Panc1 (cell line): ENCODE results near the gene SLC7A14. TPM values are rescaled to one million over a fixed set of nuclear protein-coding genes. Genes with fewer than 3 reads are reported as not detected.

Experiments used
- ATAC-seq: fragments of 200-7000 bp; cut with Tn5 transposase; 2 replicates; pipeline ENCODE4 v1.9.1; 2020; ENCODE audit warnings: mild to moderate bottlenecking, moderate library complexity
- BruUV-seq: library from RNA; stranded (reverse); fragments of 400-500 nt; replicated peaks from 2 replicates; lab custom pipeline; 2021; lab: Mats Ljungman, UMichigan
- CTCF ChIA-PET: fragments of 300-600 bp; sonication (Branson Sonifier 250); formaldehyde crosslinking; loops from one replicate; lab custom pipeline; 2022; ENCODE audit warnings: antibody characterized with exemption; lab: Charles Lee
- POLR2A ChIA-PET: fragments of 300-600 bp; sonication (Branson Sonifier 250); formaldehyde crosslinking; loops from one replicate; lab custom pipeline; 2022; ENCODE audit warnings: antibody characterized with exemption; lab: Charles Lee
- DNase-seq: peaks from one replicate; pipeline ENCODE4 v3.0.0-alpha.2; 2010; ENCODE audit warnings: low read depth, low spot score
- H3K27ac ChIP-seq: 2 replicates; pipeline ENCODE4 v1.5.1; 2011; ENCODE audit warnings: mild to moderate bottlenecking, low read length, inconsistent platforms
- H3K27me3 ChIP-seq: fragments of 200-500 bp; sonication (Bioruptor generic); 2 replicates; pipeline ENCODE4 v1.6.0; 2014; ENCODE audit warnings: low read length, inconsistent platforms; ENCODE audit not compliant: control insufficient read depth, insufficient read depth
- H3K36me3 ChIP-seq: fragments of 200-500 bp; sonication (Bioruptor generic); 2 replicates; pipeline ENCODE4 v1.5.1; 2014; ENCODE audit warnings: inconsistent platforms, mild to moderate bottlenecking, low read length, moderate library complexity; ENCODE audit not compliant: control insufficient read depth, insufficient read depth
- H3K4me1 ChIP-seq: 2 replicates; pipeline ENCODE4 v1.5.1; 2011; ENCODE audit warnings: inconsistent platforms, mild to moderate bottlenecking, low read length, moderate library complexity; ENCODE audit not compliant: control insufficient read depth, insufficient read depth
- H3K4me3 ChIP-seq, 2 experiments: 2 replicates each; pipeline ENCODE4 v1.5.1; 2011 to 2012; ENCODE audit warnings: low read depth in 2 of 2, low read length in 2 of 2, mild to moderate bottlenecking in 2 of 2, inconsistent platforms in 1 of 2, moderate library complexity in 1 of 2
- H3K9me3 ChIP-seq: fragments of 200-500 bp; sonication (Bioruptor generic); 2 replicates; pipeline ENCODE4 v1.5.1; 2014; ENCODE audit warnings: low read depth, mild to moderate bottlenecking, inconsistent platforms, low read length, moderate library complexity; ENCODE audit not compliant: control insufficient read depth, insufficient read depth
- CTCF ChIP-seq: fragments of 450-650 bp; IDR thresholded peaks from 2 replicates; pipeline ENCODE4 v1.5.1; 2017; ENCODE audit warnings: mild to moderate bottlenecking
- POLR2AphosphoS5 ChIP-seq: IDR thresholded peaks from 2 replicates; pipeline ENCODE4 v1.6.1; 2012; ENCODE audit warnings: mild to moderate bottlenecking, low read depth, low read length, moderate library complexity
- REST ChIP-seq, 2 experiments: IDR thresholded peaks; 2 replicates each; pipeline ENCODE4 v1.6.1; 2011 to 2012; ENCODE audit warnings: low read depth in 2 of 2, control low read depth in 1 of 2, low read length in 1 of 2, mild to moderate bottlenecking in 1 of 2, moderate library complexity in 1 of 2; ENCODE audit not compliant: insufficient read depth in 1 of 2
- SIN3A ChIP-seq: IDR thresholded peaks from 2 replicates; pipeline ENCODE4 v1.6.1; 2012; ENCODE audit warnings: low read depth, mild to moderate bottlenecking, low read length, moderate library complexity, borderline replicate concordance; ENCODE audit not compliant: insufficient read depth
- TCF7L2 ChIP-seq: IDR thresholded peaks from 2 replicates; pipeline ENCODE4 v1.6.1; 2011; ENCODE audit warnings: mild to moderate bottlenecking, low read depth, low read length, inconsistent platforms
- in situ Hi-C: cut with HindIII; loops from 2 replicates; pipeline ENCODE4 v1.10.0; 2016; ENCODE audit warnings: low sequenced_read_pairs, low pct_unique_long_range_greater_than_20kb
- intact Hi-C: fragments of 100-400 bp; cut with micrococcal nuclease; formaldehyde crosslinking; loops from one replicate; pipeline ENCODE4 v1.10.0; 2022; ENCODE audit not compliant: unreplicated experiment
- total RNA-seq: library from RNA; stranded (reverse); gene quantifications from one replicate; pipeline ENCODE4 v1.2.1, GENCODE V29; 2021; ENCODE audit not compliant: unreplicated experiment

The SLC7A14 gene
- total RNA-seq, 1 experiment from 2014 or later = not detected

- no TSS peak for BruUV-seq
- TF ChIP-seq CTCF (no peak), REST (IDR thresholded peaks at IDR 0.05; ENCODE audit: insufficient read depth in 1 of 2, low read depth in 2 of 2, low read length in 1 of 2) (no peak), TCF7L2 (no peak), POLR2AphosphoS5 (no peak), SIN3A (no peak)
- Histone ChIP-seq H3K27ac (no peak overlapping the region), H3K4me3 (no peak overlapping the region), H3K4me1 (no peaks in the 10 kb centered on the region), H3K9me3 (no peaks in the 10 kb centered on the region), H3K36me3 (no peaks in the 10 kb centered on the region), H3K27me3 (peaks cover 7% of the 10 kb centered on the region; the same call in 1 of the 2 replicates)
- CTCF ChIA-PET = no interaction called here
- no peak for ATAC-seq
- in situ Hi-C loops (no loop called here), intact Hi-C loops (no loop called here)
- POLR2A ChIA-PET = no interaction called here
- no peak for DNase-seq
Observed at GRCh38 chr3:170531054-170531453, 54.8 kb downstream of the SLC7A14 start.

DNA sequence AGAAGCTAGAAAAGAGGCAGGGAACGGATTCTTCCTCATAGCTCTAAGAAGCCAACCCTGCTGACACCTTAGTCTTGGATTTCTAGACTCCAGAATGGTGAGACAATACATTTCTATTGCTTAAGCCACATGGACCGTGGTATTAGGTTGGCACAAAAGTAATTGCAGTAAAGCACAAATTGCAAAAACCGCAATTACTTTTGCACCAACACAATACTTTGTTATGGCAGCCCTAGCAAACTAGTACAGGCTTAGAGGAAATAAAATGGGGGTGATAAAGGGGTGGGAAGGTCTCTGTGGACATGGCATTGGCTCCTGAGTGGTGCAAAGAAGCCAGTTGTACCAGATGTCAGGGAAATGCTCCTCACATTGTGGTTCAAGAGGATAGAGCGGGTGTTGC lies 56.0 kb downstream of the SLC7A14 start:
- DNase-seq = no peak
- ChIA-PET POLR2A (no interaction called here), CTCF (no interaction called here)
- TF ChIP-seq CTCF (no peak), POLR2AphosphoS5 (no peak), SIN3A (no peak), TCF7L2 (no peak)
- in situ Hi-C loops = no loop called here
- Histone ChIP-seq H3K9me3 (no peaks in the 10 kb centered on the region), H3K27ac (no peak overlapping the region), H3K4me3 (no peak overlapping the region), H3K36me3 (no peaks in the 10 kb centered on the region), H3K4me1 (no peaks in the 10 kb centered on the region), H3K27me3 (peaks cover 3% of the 10 kb centered on the region; the same call in 1 of the 2 replicates)
- intact Hi-C loops = no loop called here
- ATAC-seq = no peak
- BruUV-seq = no TSS peak

DNA sequence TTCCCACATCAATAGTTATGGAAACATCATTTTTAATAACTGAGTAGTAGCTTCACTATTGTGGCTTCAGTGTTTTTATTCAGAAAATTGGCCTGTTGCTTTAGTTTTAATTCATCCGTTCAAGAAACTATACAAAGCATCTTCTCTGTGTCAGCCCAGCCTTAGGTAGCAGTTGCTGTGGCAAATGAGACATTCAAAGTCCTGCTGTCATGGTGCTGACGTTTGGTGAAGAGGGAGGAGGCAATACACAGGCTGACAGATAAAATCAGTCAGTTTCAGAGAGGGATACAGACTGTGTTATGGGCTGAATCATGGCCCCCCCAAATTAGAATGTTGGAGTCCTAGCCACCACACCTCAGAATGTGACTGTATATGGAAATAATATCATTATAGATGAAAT lies 56.5 kb downstream of the SLC7A14 start:
- no TSS peak for BruUV-seq
- H3K27me3 ChIP-seq = no peaks in the 10 kb centered on the region
- no peaks in the 10 kb centered on the region for H3K36me3 ChIP-seq
- in situ Hi-C loops (no loop called here), intact Hi-C loops (no loop called here)
- ChIA-PET POLR2A (no interaction called here), CTCF (no interaction called here)
- ATAC-seq (no peak), DNase-seq (no peak)
- TF ChIP-seq SIN3A = no peak
- no peak for TF ChIP-seq POLR2AphosphoS5
- TF ChIP-seq REST (IDR thresholded peaks at IDR 0.05; ENCODE audit: insufficient read depth in 1 of 2, low read depth in 2 of 2, low read length in 1 of 2) = no peak
- no peak for TF ChIP-seq TCF7L2
- no peak for TF ChIP-seq CTCF
- H3K4me1 ChIP-seq = no peaks in the 10 kb centered on the region
- H3K9me3 ChIP-seq = no peaks in the 10 kb centered on the region
- no peak overlapping the region for H3K27ac ChIP-seq
- H3K4me3 ChIP-seq = no peak overlapping the region
